ENCODE results near the gene IGFBPL1.
"Not testable (repeated sequence)": the region's sequence is repeated elsewhere in the genome, so short reads cannot be mapped to it uniquely, and the experiment has no call there.

IGFBPL1 gene, protein sequence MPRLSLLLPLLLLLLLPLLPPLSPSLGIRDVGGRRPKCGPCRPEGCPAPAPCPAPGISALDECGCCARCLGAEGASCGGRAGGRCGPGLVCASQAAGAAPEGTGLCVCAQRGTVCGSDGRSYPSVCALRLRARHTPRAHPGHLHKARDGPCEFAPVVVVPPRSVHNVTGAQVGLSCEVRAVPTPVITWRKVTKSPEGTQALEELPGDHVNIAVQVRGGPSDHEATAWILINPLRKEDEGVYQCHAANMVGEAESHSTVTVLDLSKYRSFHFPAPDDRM

DNA sequence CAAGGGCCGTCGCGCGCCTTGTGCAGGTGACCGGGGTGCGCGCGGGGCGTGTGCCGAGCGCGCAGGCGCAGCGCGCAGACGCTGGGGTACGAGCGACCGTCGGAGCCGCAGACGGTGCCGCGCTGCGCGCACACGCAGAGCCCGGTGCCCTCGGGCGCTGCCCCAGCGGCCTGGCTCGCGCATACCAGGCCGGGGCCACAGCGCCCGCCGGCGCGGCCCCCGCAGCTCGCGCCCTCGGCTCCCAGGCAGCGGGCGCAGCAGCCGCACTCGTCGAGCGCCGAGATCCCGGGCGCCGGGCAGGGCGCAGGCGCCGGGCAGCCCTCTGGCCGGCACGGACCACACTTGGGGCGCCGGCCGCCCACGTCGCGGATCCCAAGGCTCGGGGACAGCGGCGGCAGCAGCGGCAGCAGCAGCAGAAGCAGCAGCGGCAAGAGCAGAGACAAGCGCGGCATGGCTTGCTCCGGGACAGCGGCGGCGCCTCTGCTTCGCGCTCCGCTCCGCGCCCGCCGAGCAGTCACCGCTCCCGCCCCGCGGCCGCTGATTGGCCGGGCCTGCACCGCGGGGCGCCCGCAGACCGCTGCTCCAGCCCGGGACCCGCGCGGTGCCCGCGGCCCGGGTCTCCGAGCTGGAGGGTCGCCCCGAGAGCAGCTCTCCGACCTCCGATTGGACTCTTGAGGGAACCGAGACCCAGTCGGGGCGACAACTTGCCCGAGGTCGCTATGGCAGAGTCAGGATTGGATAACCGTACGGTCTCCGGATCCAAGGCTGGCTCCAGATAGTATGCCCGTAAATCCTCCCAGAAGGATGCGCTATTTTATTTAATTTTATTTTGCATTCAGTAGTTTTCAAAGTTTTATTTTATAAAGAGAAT, at the start of gene IGFBPL1:
Gene IGFBPL1 (minus strand): TSS at position 482 of the 871 bp plus-strand sequence. CDS start 30 bp downstream, at position 452.
- H3K4me3 ChIP-seq (ENCODE audit: low read depth, low read length): no peak within 1 kb of the TSS
- TF ChIP-seq, protein P1, sequence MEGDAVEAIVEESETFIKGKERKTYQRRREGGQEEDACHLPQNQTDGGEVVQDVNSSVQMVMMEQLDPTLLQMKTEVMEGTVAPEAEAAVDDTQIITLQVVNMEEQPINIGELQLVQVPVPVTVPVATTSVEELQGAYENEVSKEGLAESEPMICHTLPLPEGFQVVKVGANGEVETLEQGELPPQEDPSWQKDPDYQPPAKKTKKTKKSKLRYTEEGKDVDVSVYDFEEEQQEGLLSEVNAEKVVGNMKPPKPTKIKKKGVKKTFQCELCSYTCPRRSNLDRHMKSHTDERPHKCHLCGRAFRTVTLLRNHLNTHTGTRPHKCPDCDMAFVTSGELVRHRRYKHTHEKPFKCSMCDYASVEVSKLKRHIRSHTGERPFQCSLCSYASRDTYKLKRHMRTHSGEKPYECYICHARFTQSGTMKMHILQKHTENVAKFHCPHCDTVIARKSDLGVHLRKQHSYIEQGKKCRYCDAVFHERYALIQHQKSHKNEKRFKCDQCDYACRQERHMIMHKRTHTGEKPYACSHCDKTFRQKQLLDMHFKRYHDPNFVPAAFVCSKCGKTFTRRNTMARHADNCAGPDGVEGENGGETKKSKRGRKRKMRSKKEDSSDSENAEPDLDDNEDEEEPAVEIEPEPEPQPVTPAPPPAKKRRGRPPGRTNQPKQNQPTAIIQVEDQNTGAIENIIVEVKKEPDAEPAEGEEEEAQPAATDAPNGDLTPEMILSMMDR (IDR thresholded peaks at IDR 0.05; ENCODE audit: borderline replicate concordance, insufficient read depth, low read depth, low read length): no peak

DNA sequence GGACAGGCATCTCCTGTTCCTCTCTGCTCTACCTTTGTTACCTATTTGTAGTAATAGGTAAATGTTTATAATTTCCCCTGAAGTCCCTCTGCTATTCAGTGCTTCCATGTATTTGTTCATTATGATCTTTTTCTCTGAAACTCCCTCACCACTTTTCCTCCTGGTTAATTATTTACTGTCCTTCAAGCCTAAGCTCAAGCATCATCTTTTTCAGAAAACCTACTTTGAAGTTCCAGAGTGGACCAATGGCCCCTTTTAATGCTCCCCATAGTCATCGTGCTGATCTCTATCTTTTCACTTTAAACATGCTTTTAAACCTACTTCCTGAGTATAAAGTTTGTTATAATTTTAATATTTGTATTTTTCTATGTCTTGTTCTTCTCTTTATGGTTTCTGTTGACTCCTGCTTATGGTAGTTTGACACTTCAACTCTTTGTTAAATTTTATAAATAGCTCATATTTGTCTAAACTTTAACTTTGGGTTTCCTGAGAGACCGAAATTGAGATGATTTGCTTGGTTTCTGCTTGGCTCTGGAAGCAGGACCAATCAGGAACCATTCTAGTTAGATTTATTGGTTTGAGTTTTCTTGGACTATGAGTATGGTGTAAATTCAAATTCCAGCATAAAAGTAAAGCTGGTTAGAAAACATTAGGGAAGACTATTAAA, 48.5 kb upstream of the IGFBPL1 start:
- not testable (repeated sequence) for H3K4me3 ChIP-seq (ENCODE audit: low read depth, low read length)

DNA sequence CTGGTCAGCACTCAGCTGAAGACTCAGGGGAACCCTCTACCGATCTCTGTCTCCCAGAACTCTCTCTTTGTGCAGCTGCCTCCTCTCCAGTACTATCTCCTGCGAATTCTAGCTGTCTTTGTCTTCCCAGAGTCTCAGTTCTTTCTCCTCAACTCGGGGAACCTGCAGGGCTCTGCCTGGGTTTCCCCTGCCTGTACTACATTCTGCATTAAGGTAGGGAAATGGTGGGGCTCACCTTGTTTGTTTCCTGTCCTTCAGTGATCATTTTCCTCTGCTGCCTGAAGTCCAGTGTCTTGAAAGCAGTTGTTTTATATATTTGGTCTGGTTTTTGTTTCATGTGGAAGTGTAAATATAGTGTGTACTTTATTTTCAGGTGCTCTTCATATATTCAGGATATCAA, 43.1 kb upstream of the IGFBPL1 start:
- TF ChIP-seq, protein P1 (IDR thresholded peaks at IDR 0.05; ENCODE audit: borderline replicate concordance, insufficient read depth, low read depth, low read length): no peak

DNA sequence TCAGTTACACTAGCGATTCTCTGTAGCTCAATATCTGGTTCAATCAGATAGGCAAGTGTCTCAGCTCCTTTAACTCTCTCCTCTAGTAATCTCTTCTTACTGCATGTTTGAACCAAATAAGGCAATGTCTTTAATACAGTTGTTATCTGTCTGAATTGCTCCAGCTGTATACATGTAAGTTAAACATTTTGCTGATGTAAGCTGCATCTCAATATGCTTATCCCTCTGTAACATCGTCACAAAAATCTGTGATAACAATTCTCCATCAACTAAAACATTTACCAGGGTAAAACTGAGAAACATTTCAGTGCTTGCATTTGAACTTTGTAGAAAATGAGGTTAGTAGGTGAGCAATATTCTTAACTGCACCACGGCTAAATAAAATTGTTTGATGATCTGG, 29.6 kb upstream of the IGFBPL1 start:
- TF ChIP-seq, protein P1 (IDR thresholded peaks at IDR 0.05; ENCODE audit: borderline replicate concordance, insufficient read depth, low read depth, low read length): no peak
- H3K4me3 ChIP-seq (ENCODE audit: low read depth, low read length): no peak overlapping the region

More for the DNA sequence above, 43.1 kb upstream of the IGFBPL1 start:
- H3K4me3 ChIP-seq (ENCODE audit: low read depth, low read length): no peak overlapping the region

DNA sequence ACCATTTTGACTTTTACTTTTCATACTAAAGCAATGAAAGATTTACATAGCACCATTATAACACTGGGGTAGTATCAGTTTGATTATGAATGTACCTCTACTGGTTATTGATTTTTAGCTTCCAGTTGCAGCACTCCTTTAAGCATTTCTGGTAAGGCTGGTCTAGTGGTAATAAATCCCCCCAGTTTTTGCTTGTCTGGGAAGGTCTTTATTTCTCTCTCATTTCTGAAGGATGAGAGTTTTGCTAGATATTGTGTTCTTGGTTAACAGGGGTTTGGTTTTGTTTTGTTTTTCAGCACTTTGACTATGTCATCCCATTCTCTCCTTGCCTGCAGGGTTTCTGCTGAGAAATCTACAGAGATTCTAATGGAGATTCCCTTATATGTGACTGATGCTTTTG, 26.9 kb upstream of the IGFBPL1 start:
- no peak overlapping the region for H3K4me3 ChIP-seq (ENCODE audit: low read depth, low read length)
- TF ChIP-seq, protein P1 (IDR thresholded peaks at IDR 0.05; ENCODE audit: borderline replicate concordance, insufficient read depth, low read depth, low read length): no peak

DNA sequence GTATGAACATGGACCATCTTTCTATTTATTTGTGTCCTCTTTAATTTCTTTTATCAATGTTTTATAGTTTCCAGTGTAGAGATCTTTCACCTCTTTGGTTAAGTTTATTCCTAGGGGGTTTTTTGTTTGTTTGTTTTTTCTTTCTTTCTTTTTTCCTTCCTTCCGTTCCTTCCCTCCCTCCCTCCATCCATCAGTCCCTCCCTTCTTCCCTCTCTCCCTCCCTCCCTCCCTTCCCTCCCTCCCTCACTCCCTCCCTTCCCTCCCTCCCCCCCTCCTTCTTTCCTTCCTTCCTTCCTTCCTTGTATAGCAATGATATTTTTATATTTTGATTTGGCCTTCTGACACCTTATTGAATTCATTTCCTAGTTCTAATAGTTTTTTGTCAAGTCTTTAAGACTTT, 23.4 kb upstream of the IGFBPL1 start:
- TF ChIP-seq, protein P1 (IDR thresholded peaks at IDR 0.05; ENCODE audit: borderline replicate concordance, insufficient read depth, low read depth, low read length): no peak
- no peak overlapping the region for H3K4me3 ChIP-seq (ENCODE audit: low read depth, low read length)

All from GM12875 (cell line).